NOMO-1 (cell line): ENCODE results near the gene GPR156.
A peak's percentile ranks its signal among the peaks of the same experiment; 100 is the strongest.

Experiments used
- DNase-seq, 2 experiments: peaks; one replicate each; lab custom pipeline; 2025; ENCODE audit not compliant: unreplicated experiment in 2 of 2; lab: John Stamatoyannopoulos, UW

Gene GPR156

DNA sequence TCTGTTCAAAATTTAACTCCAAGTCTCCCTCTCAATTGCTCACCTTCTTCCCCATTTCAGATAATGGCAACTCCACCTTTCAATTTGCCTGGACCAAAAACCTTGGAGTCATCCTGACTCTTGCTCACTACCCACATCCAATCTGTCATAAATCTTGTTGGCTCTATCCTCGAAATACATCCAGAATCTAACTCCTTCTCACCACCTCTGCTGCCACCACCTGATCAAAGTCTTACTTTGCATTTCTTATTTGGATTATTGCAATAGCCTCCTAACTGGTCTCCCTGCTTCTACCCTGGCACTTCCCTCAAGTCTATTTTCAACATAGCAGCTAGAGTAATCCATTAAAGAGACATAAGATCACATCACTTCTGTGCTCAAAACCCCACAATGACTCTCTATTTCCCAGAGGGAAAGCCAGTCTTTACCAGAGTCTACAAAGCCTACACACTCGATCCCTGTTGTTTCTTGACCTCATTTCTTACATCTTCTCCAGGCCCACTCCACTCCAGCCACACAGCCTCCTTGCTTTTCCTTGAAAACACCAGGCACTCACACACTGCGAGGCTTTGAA, 86.6 kb downstream of the GPR156 start:
- DNase-seq = no peak

DNA sequence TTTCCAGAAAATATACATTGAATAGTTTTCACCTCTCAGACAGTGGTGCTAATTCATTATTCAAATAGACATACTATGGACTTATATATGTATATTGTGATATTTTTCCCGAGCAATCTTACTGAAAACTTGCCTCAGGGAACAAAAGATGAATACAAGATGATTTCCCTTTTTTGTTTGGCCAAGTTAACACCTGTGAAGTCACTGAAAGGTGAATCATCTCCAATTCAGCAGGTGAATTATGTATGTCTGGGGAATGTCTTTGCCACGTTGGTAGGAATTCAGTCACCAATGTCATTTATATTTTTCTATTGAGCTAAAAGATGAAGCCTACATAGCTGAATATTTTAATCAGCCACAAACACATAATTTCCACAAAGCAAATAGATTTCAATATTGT, 88.2 kb downstream of the GPR156 start:
- DNase-seq = no peak

DNA sequence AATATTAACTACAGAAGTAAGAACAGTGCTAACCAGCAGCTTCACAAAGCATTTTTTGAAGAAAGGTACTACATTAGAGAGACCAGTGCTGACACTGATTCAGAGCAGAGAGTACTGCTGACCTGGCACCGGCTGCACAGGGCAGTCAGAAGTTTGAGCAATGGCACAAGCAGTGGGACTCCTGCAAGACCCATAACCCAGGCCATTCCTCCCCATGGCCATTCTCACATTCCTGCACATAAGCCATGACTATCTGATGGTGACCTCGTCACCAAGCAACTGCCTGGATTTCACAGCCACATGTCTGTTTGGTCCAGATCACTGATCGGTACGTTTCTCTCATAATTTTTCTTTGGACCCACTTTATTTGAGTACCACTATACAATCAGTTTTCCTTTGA, 88.7 kb downstream of the GPR156 start:
- DNase-seq = no peak

DNA sequence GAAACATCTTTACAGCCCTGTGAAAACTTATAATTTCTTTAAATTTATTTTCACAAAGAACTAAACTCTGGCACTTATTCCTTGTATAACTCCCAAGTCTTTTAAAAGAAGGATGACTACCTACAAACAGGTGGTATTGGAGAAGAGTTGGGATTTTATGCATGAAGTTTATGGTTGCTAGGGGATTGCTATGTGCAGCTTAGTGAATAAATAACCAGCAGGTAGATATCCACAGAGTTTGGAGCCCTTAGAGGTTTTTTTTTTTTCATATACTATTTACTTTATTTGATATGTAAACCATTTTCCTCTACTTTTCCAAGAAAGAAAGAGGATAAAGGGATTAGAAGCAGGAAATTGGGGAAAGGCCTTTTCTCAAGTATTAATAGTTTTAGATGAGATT, 91.5 kb downstream of the GPR156 start:
- no peak for DNase-seq

DNA sequence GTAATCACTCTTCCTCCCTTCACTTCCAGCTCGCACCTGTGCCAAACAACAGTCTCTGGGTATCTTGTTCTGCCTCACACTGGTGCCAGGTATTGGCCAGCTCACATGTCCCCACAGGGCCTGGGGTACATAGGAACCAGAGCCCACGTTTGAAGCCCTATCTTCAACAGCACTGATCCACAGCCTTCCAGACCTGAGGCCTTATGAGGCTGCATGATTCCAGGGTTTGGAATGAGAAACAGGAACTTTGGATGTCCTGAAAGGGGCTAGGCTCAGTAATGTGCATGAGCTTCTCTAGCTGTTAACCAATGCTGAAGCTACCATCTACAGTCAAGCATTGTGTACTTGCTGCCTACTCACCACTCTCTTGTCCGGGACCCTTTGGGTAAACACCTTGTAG, 92.4 kb downstream of the GPR156 start:
- DNase-seq = no peak

DNA sequence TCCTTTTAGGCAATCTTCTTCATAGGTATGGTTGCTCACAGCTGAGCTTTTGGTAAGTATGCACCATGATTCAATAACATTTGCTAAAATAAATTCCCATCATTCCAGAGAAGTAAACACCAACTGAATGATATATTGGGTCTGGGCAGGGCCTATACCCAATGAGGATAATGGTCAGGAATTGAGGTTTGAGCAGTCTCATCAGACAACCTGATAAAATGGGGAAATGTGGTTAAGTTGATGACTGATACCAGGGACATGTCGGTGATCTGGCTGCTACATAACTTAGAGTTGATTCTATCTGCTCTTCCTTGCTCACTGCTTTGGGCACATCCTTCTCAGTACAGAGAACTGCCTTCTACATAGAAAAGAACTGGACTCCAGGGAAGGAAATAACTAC, 92.9 kb downstream of the GPR156 start:
- no peak for DNase-seq

DNA sequence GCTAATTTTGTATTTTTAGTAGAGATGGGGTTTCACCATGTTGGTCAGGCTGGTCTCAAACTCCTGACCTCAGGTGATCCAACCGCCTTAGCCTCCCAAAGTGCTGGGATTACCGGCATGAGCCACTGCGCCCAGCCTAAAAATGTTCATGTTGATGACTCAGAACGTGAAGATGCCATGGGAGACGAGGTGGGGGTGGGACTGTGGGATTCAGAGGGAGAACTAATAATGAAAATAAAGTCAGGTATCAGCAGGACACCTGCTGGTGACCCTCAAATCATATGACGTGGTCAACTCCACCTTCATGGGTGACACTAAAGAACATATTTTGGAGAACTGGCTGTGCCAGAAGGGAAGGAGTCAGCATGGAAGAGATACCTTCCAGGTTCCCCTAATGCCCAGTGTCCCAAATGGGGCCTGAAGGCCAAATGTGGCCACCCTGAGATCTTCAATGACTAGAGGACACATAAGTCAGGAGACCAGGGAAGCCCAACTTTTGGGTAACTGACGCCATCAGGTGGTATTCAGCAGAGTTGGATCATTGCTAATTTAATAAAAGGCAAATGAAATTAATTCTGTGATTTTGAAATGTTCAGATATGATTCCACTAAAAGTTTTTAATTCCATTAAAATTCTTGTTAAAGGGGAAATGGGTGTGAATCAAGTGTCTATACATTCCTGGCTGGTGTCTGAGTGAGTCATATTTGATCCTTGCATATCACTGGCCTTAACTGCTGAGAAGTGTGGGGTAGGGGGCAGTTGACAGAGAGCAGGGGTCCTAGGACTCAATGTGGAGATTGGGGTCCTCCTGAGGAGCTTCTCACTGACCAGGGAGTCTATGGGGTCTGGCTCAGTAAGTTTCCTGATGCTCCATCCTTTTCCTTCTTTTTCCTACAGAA, 102.2 kb downstream of the GPR156 start:
- DNase-seq = no peak

DNA sequence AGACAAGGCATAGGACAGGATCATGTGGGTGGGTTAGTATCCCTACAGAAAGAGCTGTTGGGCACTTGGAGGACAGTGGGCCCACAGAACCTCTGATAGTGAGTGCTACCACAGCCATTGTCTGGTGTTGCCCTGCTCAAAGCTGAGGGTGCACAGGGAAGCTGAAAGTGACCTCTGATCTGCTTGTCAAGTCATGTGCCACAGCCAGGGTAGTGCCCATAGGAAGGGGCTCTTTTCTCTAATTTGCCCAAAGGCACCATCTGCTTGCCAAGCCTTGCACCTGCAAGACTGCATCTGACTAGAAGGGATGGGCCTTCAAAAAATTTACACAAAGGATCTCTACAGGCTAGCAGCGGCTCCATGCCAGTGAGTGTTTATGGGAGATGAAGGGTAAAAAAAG, 103.4 kb downstream of the GPR156 start:
- no peak for DNase-seq

DNA sequence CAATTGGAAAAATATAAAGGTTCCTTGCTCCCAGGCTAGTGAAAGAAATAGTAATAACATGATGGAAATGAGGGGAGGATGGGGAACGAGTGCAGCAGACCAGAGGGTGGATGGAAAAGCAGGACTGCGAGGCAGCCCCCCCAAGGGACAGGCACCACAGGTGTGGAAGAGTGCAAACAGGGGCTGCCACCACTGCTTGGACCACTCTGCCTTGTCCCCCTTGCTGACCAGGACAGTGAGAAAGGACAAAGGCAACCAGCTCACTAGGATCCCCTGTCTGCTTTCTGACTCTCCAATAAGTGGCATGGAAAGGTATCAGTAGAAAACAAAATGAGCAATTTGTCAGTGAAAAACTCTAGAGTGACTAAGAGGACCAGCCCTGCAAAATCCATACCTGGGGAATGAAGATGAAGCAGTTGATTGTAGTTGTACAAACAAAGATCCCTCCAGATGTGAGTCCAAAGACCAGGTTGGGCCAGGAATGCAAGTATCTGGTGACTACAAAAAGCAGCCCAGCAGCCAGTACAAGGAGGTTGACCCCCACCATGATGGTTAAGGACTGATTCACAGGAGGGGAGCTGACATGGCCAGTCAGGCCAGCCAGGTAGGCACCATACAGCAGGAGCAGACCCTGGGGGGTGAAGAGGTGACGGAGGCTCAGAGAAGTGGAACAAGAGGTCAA, 104.2 kb downstream of the GPR156 start:
- DNase-seq = no peak

DNA sequence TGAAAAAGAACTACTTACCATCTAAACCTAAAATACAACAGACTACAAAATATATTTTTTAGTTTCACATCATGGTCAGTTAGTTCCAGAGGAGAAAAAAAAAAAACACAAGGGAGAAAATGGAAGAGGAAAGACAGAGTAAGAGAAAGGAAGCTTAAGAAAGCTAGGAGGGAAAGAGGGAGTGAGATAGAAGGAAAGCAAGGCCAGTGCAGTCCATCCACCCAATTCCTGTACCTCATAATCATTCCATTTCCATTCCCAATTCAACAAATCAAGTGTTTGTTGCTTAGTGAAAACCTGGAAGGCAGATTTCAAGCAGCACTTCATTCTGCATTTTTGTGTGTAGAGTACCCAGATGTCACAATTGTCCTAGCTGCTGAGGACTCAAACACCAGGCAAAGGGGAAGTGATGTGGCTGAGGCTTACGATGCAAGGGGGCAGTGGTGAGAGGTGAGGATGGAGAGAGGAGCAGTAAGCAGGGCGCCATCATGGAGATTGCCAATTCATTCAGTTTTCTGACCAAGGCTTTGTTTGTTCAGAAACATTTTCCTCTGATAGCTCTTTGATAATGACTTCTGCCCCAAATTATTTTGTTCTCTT, 107.2 kb downstream of the GPR156 start:
- peak; percentile 77 to 81 for DNase-seq

DNA sequence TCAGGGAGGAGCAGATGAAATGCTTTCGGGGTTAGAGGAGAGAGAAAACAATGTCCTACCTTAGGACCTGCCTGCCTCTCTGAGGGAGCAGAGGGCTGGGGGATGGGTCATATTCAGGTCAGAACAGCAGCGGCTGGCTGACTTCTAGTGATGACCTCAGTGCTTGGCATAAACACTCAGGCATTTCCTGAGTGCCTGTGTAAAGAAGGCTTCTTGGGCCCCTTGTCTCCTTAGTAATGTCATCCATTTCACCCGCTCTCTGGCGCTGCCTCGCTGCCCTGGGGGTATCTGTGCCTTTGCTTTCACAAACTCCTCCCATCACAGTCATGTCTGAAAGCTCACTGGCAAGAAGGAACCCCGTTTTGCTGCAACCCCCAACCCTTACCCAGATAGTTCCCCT, 107.9 kb downstream of the GPR156 start:
- no peak for DNase-seq

DNA sequence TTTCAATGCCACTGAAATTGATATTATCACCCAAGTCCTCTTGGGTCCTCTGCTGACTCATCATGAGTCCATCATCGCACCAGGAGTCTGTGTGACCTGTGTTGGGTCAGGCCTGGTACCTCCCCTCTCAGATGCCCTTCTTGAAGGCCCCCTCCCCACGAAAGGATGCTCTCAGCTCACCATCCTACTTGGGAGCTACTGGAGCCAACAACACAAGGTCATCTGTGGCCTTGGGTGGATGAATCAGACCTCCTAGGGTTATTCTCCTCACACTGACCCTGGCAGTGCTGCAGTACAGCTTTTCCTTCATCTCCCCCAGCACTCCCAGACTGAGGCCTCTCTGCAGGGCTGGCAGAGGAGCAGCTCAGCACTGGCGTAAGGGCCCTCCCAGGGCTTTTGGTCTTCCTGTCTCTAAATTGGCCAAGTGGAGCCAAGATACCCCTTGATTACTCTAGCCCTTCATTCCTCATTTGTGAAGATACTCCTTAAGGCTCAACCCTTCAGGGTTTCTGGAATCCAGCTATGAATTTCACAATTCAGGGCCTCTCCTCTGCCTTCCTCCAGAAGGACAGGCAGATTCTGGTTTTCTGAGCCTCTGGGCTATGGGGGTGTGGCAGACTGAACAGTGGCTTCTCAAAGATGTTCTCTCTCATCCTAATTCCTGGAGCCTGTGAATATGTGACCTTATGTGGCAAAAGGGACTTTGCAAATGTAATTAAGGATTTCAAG, 110.0 kb downstream of the GPR156 start:
- DNase-seq = no peak

DNA sequence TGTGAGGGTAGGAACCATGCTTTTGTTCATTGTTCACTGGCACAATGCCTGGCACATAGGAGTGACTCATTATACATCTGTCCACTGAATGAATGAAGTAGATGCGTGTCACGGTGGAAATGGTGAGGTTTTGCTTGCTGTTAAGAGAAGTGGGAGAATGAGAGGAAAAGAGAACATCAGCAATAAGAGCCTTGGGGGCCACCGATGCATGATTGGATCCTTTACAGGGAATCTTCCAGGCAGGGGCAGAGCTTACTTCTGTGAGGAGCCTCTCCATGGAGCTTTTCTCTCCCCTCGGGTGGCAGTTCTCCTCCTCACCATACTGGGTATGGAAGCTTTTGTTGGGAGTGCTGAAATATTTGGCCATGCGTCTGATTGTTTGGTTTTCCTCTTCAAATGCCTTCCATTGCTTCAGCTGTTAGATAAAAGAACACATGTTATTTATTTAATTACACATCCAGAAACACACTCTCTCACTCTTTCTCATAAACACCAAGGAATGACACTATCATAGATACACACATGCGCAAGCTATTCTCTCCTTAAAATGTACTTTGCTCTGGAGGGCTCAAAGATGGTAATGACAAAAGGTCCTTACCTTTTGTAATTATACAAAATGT, 111.9 kb downstream of the GPR156 start:
- no peak for DNase-seq

DNA sequence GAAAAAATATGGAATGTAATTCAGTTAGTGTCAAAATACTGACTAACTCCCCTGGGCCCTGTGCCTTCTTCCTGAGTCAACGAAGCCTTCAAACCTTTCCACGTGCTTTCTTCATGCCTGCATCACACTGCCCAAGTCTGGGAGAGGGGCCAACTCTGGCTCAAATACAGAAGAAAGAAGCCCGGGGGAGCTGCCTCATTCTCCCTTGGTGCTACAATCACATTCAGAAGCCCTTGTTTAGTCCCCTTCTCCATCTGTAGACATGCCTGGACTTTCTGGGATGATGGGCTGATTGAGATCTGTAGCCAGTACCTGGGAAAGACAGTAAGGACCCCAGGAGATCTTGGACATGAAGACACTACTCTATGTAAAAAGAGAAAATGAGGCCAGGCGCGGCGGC, 113.0 kb downstream of the GPR156 start:
- no peak for DNase-seq

DNA sequence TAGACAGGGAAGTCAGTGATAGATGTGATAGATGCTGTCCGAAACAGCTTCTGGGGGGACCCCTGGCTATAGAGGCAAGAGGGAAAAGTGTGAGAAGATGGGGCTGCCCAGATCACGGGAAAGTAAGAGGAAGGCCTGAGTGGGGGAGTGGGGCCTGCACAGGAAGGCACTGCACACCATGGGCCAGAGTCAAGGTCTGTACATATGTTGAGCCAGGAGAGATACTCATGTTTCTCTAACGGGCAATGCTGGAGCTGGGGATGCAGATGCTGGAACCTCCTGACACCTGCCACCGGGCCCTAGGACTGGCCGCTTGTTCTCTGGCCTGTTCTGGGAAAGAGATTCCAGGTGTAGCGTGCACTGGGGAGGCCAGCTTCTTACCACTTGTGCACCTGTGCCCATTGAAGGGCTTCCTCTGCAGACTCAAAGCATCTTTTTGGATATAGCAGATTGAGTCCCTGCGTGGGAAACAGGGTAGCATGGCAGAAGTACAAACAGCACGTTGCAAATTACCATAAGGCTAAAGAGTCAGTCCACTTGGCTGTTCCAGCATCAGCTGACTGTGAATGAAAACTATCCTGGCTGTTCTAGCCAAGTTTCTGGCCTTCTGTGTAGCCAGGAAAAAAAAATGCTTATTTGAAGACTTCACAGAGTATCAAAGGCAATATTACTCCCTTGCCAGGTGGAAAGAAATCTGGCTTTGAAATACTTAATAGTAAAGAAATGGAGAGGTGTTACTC, 113.7 kb downstream of the GPR156 start:
- no peak for DNase-seq

DNA sequence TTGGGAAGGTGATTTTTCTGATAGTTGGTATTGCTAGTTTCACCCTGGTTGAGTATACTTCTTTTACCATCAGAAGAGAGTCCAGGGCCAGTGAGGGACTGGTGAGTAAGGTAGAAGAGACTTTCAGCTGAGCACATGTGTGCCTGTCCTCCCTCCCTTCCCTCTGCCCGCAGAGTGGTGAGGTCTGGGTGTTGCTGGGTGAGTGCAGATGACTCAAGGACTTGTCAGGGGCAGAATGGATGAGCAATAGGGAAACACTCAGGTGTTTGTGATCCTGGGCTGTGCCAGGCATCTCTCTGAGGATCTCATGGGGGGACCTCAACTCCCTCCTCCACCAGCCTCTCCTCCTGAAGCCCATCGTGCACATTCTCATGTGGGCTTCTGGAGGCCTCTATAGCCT, 114.8 kb downstream of the GPR156 start:
- DNase-seq = no peak

DNA sequence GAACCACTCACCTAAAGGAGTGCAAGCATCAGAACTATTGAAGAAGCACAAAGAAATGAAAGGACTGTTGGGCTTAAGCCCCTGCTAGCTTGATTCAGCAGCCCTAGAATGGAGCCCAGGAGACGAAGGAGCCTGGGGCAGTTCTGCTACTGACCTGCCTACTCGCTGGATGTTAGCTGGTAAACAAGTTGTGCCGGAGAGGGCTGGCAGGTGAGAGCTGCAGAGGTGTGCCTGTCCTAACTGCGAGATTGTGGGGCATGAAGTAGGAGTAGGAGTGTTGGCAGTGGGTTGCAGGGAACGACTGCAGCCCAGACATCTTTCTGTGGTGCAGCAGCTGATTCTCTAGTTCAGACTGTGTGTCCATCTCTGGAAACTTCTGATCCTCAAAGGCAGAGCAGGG, 115.6 kb downstream of the GPR156 start:
- DNase-seq = no peak

DNA sequence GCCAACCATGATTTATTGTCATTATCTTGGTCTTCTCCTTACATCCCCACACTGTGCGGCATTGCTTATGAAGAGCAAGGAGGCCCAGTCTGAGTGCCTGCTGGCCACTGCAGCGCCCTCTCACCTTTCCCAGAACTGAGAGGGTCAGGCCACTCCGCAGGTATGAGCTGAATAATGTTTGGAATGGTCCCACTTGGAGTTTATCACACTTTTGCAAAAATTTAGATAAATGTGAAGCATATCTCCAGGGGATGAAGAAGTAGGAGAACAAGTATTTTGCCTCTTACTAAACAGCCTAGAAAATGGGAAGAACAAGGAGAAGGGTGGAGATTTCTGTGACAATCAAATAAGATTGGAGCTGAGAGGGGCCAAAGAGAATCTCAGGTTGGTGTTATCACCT, 116.4 kb downstream of the GPR156 start:
- DNase-seq = no peak

DNA sequence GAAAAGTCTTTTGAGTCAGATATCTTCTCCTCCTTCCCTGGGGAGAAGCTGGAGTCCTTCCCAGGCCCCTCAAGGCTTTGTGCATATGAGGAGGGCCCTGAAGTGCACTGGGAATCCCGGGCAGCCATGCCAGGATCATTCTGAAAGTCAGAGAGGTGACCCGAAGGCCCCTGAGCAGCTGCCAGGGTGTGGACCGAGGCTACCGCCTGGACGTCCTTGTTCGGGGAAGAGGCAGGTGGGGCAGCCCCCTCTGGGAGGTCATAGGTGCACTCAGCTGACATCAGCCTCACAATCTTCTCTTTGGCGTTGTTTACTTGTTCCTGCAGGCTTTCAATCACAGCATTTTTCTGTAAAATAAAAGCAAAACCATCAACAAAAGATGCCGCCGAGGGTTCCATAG, 117.0 kb downstream of the GPR156 start:
- DNase-seq = no peak

DNA sequence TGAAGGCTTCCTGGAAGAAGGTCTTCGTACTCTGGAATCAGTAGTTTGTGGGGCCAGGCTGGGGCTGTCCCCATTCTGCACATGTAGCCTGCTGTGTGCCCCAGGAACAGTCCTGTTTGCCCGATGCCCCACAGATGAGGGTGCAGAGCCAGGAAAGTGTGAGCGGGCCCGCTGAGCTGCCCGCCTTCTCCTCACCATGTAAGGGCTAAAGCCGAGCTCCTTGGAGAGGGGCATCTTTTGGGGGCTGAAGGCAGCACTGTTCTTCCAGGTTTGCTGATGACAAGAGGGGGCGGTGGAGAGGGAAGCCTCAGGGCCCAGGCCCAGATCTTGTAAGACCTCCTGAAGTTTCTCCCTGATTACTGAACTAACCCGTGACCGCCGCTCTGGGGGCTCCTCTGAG, 117.5 kb downstream of the GPR156 start:
- no peak for DNase-seq
